ENCODE data around the gene ASB16. TPM values are rescaled to one million over a fixed set of nuclear protein-coding genes. Genes with fewer than 3 reads are reported as not detected.

ASB16 gene
- total and polyA plus RNA-seq, 10 of the 15 experiments (the other 5 are each of a cell fraction or from before 2014, with no cell fraction given): 0.07 to 1.1 (median 0.44) TPM; not detected in 5

DNA sequence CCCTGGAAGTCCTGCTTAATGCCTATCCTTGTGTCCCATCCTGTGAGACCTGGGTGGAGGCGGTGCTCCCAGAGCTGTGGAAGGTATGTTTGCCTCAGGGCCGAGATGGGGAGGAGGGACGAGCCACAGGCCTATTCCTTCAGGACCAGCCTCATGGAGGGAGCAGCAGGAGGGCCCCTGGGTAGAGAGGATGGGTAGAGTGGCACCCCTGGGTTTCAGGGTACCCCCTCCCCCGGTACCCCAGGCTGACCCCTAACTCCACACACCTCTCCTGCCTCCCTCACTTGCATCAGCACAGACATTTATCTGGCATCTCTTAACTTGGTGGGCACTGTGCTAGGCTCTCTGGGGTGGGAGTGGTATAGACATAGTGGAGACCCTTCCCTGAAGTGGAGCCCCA, 7.1 kb downstream of the ASB16 start:
- no TSS peak for BruUV-seq (replicated peaks)

DNA sequence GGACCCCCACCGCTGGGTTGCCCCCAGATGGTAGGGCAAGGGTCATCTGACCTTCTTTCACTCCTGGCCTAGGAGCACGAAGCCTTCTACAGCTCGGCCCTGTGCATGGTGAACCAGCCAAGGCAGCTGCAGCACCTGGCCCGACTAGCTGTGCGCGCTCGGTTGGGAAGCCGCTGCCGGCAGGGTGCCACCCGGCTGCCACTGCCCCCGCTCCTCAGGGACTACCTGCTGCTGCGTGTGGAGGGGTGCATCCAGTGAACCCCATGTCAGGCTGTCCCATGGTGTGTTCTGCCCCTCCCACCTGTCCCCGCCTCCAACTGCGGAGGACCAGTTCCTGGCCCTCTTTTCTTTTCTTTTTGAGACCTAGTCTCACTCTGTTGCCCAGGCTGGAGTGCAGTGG, 7.6 kb downstream of the ASB16 start:
- WGBS (ENCODE audit: insufficient coverage, insufficient replicate concordance, low lambda C conversion rate, missing lambda C conversion rate): 93% methylated on average over 14 of the region's 14 CpGs
- in situ Hi-C loops (cut with MboI): no loop called here
- H3K4me1 ChIP-seq (ENCODE audit: control insufficient read depth, insufficient read depth, low read length): no peaks in the 10 kb centered on the region
- H3K27ac ChIP-seq (ENCODE audit: control insufficient read depth, insufficient read depth): no peak overlapping the region
- H3K9me3 ChIP-seq (replicated peaks; ENCODE audit: control insufficient read depth, insufficient read depth, low read length): no peaks in the 10 kb centered on the region
- no peak overlapping the region for H3K9ac ChIP-seq (ENCODE audit: control insufficient read depth, insufficient read depth, low read length)
- H3K36me3 ChIP-seq (ENCODE audit: control insufficient read depth in 2 of 2, insufficient read depth in 2 of 2, low read length in 1 of 2): peaks cover 4 to 7% of the 10 kb centered on the region in 2 experiments
- peaks cover 1% of the 10 kb centered on the region; the same call in 1 of the 2 replicates for H3K79me2 ChIP-seq (ENCODE audit: control insufficient read depth, insufficient read depth, low read length)
- no peak for FAIRE-seq
- ChIA-PET CTCF (no interaction called here), POLR2A (no interaction called here), RAD21 (ENCODE audit: unreplicated experiment) (no interaction called here), SMC1A (ENCODE audit: uncharacterized antibody, unreplicated experiment) (no interaction called here)
- intact Hi-C loops (cut with micrococcal nuclease; ENCODE audit: unreplicated experiment): no loop called here
- H3K27me3 ChIP-seq (replicated peaks in 1 of 2; ENCODE audit: control insufficient read depth in 2 of 2, insufficient read depth in 2 of 2, low read length in 1 of 2): no peaks in the 10 kb centered on the region
- H4K20me1 ChIP-seq (ENCODE audit: control insufficient read depth, insufficient read depth): no peaks in the 10 kb centered on the region
- TF ChIP-seq HCFC1 (IDR thresholded peaks at IDR 0.05; ENCODE audit: low read length): no peak
- peak; percentile 17; the same call in 1 of the 2 replicates for TF ChIP-seq POLR2A (IDR thresholded peaks at IDR 0.05; ENCODE audit: low read depth, low read length)
- no peak for TF ChIP-seq SREBF1 (IDR thresholded peaks at IDR 0.05; ENCODE audit: low read length)
- BruUV-seq (replicated peaks): no TSS peak
- no peak; the same call in 2 of the 3 replicates for ATAC-seq
- no peak for DNase-seq (ENCODE audit: low read depth, low spot score)
- no peak overlapping the region for H2AFZ ChIP-seq (ENCODE audit: control insufficient read depth, low read depth, low read length)
- no peak overlapping the region for H3K4me3 ChIP-seq
- H3K4me2 ChIP-seq (ENCODE audit: control insufficient read depth, insufficient read depth): no peak overlapping the region

More for the DNA sequence above, 7.1 kb downstream of the ASB16 start:
- DNase-seq (ENCODE audit: low read depth, low spot score) (no peak), ATAC-seq (no peak), FAIRE-seq (no peak)
- Histone ChIP-seq H3K9ac (ENCODE audit: control insufficient read depth, insufficient read depth, low read length) (no peak overlapping the region), H3K79me2 (ENCODE audit: control insufficient read depth, insufficient read depth, low read length) (no peaks in the 10 kb centered on the region), H3K27ac (ENCODE audit: control insufficient read depth, insufficient read depth) (no peak overlapping the region), H3K4me3 (no peak overlapping the region), H3K4me1 (ENCODE audit: control insufficient read depth, insufficient read depth, low read length) (no peaks in the 10 kb centered on the region), H4K20me1 (ENCODE audit: control insufficient read depth, insufficient read depth) (no peaks in the 10 kb centered on the region), H3K4me2 (ENCODE audit: control insufficient read depth, insufficient read depth) (no peak overlapping the region), H3K27me3 (replicated peaks in 1 of 2; ENCODE audit: control insufficient read depth in 2 of 2, insufficient read depth in 2 of 2, low read length in 1 of 2) (no peaks in the 10 kb centered on the region), H3K36me3 (ENCODE audit: control insufficient read depth in 2 of 2, insufficient read depth in 2 of 2, low read length in 1 of 2) (peaks cover 4 to 7% of the 10 kb centered on the region in 2 experiments), H3K9me3 (replicated peaks; ENCODE audit: control insufficient read depth, insufficient read depth, low read length) (no peaks in the 10 kb centered on the region), H2AFZ (ENCODE audit: control insufficient read depth, low read depth, low read length) (no peak overlapping the region)
- TF ChIP-seq, protein P1, sequence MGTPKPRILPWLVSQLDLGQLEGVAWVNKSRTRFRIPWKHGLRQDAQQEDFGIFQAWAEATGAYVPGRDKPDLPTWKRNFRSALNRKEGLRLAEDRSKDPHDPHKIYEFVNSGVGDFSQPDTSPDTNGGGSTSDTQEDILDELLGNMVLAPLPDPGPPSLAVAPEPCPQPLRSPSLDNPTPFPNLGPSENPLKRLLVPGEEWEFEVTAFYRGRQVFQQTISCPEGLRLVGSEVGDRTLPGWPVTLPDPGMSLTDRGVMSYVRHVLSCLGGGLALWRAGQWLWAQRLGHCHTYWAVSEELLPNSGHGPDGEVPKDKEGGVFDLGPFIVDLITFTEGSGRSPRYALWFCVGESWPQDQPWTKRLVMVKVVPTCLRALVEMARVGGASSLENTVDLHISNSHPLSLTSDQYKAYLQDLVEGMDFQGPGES (IDR thresholded peaks at IDR 0.05): no peak
- TF ChIP-seq SMARCA5 (IDR thresholded peaks at IDR 0.05): no peak
- in situ Hi-C loops (cut with MboI): no loop called here
- ChIA-PET RAD21 (ENCODE audit: unreplicated experiment) (interaction anchor here (0.5 kb wide), 1 partner anchor 171 kb away, joined by 3 read pairs; no protein-coding TSS in a partner anchor), CTCF (no interaction called here), POLR2A (no interaction called here), SMC1A (ENCODE audit: uncharacterized antibody, unreplicated experiment) (no interaction called here)
- intact Hi-C loops (cut with micrococcal nuclease; ENCODE audit: unreplicated experiment): no loop called here
- 91% methylated on average over 4 of the region's 4 CpGs for WGBS (ENCODE audit: insufficient coverage, insufficient replicate concordance, low lambda C conversion rate, missing lambda C conversion rate)
